CD4-positive, alpha-beta T cell treated with Interleukin-12 subunit alpha and Interleukin-12 subunit beta, for 1 hour (primary cell): ENCODE results near the gene CSRNP3.

Source experiments
- DNase-seq: peaks from one replicate; pipeline ENCODE4 v3.0.0-alpha.2; 2020

CSRNP3 gene

GRCh38 chr2:165693838-165694237 is 224.3 kb downstream of the CSRNP3 start:
- DNase-seq, result no peak

DNA sequence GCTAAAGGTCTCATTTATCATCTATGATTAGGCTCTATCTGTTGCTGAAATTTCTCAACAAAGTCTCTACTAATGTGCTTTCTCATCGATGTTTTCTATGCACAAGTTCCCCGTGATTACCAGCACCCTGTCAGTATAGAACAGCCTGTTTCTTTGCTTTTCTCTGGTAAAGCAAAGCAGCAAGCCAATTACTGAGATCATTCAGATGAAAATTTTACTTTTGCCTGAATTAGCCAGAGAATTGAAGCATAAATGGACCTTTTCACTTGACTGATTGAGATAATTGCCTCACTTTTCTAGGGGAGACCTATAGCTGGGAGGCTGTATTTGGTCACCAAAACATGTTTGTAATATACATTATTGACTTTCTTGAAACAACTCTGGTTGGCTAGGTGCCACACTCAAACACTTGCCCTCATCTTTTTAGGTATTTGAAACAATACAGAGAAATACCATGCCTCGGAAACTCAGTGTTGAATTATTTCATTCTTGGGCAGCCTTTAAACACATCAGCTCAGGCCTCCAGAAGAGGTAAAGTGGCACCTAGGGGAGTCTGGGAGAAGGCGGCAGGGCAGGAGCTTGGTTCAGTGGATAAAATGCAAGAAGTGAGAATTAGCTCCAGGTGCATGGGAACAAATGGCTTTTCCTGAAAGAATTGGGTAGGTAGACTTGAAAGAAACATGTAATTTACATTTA is 228.4 kb downstream of the CSRNP3 start:
- no peak for DNase-seq

GRCh38 chr2:165698444-165698884 is 229.0 kb downstream of the CSRNP3 start:
- DNase-seq, result no peak

- DNase-seq, result no peak
Observed at GRCh38 chr2:165699946-165700345, 230.4 kb downstream of the CSRNP3 start.

GRCh38 chr2:165700531-165700930 is 231.0 kb downstream of the CSRNP3 start:
- no peak for DNase-seq

DNA sequence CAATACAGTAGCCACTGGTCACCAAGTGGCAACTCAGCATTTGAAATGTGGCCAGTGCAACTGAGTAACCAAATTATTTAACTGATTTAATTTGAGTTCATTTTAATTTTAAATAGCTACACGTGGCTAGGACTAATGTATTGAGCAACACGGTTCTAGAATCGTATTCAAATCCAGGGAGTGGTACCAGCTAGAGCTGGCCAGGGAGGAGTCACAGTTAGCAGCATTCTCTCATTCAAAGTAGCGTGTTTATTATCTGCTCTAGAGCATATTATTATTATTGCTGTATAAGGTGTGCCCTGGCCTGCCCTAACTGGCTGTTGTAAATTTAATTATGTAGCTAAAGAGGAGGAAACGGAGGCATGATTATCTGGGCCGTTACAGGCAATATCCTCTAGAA is 231.6 kb downstream of the CSRNP3 start:
- no peak for DNase-seq

- DNase-seq, result no peak
Observed at GRCh38 chr2:165706960-165707487, 237.5 kb downstream of the CSRNP3 start.

DNA sequence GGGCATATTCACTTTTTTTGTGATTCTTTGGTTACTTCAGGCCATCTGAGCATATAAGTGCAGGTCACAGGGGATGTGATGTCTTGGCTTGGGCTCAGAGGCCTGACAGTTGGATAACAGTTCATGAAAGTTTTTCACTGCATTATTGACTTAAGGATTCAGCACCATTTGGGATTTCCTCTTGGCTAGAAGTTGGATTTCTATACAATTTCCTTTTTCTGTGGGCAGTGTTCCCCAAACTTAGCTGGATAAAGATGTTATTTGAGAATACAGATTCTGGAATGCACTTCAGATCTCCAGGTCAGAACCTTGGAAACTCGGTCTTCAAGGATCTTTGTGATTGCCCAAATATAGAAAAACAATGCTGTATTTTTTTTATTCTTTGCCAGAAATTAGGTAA is 246.6 kb downstream of the CSRNP3 start:
- DNase-seq, result no peak

DNA sequence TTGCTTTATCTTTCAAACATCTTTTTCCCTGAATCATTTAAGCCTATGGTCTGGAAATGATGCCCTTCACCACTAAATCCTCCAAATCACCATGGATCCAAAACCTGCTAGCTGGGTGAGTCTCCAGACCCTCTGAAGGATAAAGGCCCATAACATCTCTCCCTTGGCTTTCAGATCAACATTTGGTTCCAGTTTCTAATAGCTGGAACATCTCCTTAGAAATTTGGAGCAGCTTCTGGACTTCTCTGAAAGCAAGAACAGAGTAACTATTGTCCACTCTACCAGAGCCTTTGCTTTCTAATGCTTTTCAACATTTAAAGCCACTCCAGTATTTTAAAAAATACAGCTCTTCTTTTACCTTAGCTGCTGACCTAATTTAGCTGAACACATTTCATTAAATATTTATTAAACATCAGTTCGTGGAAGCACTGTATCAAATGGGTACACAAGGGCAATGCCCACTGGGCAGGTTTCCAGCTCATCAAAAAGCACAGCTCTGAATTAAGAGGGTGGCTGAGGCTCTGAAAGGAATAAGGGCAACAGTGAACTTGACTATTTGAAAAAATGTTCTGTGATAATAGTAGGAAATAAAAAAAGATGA is 249.2 kb downstream of the CSRNP3 start:
- DNase-seq, result no peak

DNA sequence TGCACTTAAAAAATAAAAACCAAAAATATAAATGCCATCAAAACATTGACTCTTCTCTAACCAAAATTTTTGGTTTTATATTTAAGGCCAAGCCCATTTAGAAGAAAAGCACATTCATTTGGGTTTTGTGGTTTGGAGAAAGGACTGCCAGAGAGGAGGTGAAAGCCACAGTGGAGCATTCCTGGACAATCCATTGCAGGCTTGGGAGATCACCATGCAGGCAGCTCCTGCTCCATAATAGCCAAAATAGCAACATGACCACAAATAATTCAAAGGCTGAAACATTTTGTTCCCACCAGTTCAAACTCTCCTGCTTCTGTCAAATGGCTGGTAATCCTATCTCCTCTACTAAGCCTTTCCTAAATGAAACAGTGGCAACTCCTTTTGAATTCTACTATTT is 251.0 kb downstream of the CSRNP3 start:
- DNase-seq, result no peak

- no peak for DNase-seq
Observed at GRCh38 chr2:165725421-165725820, 255.9 kb downstream of the CSRNP3 start.
